EH (cell line): Measurements from ENCODE around the gene ATP6V0A4.
"Not testable (repeated sequence)": the region's sequence is repeated elsewhere in the genome, so short reads cannot be mapped to it uniquely, and the experiment has no call there.

ENCODE experiments used
- DNase-seq: peaks from one replicate; pipeline ENCODE4 v3.0.0-alpha.2; 2015; ENCODE audit warnings: low read depth

Gene ATP6V0A4

DNA sequence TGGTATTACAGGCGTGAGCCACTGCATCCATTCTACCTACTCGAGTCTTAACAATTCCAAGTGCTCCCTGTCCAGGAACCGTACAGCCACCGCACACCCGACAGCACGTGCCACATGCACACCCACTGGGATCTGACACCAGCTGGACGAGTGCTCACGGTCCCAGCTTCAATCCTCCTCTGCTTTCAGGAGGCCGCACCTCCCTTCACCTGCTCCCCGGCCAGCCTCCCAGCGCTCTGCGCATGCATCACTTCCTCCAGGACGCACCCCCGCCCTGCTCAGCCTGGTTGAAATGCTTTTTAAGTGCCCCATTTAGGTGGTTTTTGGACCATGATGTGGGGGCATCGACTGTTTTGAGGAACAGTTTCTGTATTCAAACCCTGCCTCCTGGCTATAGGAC, 47.5 kb downstream of the ATP6V0A4 start:
- no peak for DNase-seq

- no peak for DNase-seq
Observed at GRCh38 chr7:138749960-138750359, 48.0 kb downstream of the ATP6V0A4 start.

DNA sequence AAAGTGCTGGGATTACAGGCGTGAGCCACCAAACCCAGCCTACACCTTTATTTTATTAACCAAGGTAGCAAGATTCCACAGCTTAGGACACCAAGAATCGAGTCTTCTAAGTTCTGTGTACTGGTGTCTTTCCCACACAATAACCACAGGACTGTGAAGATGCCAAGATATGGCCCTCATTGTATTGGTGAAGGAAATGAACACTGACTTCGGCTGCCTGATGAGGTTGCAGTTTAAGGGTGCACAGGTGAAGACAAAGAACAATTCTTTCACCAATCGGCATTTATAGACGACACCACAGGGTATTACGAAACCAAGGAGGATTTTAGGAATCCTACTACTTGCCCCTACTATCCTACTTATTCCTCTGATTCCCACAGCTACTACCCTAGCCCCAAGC, 49.3 kb downstream of the ATP6V0A4 start:
- DNase-seq: no peak

- no peak for DNase-seq
Observed at GRCh38 chr7:138746073-138746472, 51.9 kb downstream of the ATP6V0A4 start.

DNA sequence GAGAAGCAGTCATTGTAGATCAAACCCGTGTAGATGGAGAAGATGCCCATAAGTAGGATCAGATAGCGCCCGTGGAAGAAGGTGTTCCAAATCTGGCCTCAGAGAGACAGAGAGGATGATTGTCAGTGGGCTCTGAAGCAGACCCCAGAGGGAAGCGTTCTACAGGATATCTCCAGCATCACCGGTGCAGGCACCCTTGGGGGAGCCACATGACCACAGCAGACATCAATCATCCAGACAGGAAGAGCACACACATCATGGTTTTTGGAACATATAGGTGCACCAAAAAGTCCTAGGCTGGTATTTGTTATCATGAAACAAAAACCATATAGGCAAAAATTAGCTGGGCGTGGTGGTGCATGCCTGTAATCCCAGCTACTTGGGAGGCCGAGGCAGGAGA, 52.8 kb downstream of the ATP6V0A4 start:
- no peak for DNase-seq

GRCh38 chr7:138741453-138741735, 56.6 kb downstream of the ATP6V0A4 start:
- no peak for DNase-seq

DNA sequence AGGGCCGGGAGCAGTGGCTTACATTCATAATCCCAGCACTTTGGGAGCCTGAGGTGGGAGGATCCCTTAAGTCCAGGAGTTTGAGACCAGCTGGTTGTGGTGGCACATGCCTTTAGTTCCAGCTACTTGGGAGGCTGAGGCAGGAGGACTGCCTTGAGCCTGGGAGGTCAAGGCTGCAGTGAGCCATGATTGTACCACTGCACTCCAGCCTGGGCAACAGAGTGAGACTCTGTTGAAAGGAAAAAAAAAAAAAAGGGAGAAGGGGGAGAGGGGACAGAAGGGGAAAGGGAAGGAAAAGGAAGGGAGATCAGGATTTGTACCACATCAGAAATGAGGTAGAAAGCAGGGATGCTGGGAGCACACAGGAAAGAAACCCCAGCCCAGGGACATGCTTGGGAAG, 58.1 kb downstream of the ATP6V0A4 start:
- DNase-seq: no peak

DNA sequence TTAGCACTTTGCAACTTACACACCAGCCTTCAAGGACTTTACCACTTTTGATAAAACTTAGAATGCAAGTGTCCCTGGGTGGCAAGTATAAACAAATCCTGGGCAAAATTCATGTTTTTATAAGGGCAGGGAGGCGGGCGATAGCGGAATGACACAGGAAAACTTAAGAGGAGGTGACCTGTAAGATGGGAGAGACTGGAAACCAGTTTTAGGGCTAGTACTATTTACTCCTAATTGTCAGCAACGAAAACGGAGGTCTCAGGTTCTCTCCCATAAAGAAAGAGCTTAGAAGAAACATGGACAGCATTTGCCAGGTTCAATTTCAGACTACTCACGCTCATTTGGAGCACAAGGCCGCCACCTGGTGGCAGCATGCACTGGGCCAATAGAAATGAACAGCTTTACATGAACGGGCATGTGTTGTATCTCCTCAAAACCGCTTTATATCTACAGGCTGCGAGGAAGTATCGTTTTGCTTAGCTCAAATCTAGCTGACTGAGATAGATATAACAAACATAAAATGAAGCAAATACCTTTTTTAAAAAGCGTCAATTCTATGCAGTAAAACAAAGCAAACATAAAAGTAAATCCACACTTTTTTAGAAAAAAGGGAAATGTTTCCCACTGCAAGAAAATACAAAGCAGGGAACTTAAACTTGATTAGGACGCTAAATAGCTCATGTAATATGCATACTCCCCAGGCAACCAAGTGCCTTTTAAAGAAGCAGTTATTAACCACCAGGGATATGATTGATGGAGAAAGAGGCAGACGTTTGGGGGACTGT, 59.3 kb downstream of the ATP6V0A4 start:
- peak; percentile 78 for DNase-seq

GRCh38 chr7:138738114-138738513, 59.9 kb downstream of the ATP6V0A4 start:
- no peak for DNase-seq

GRCh38 chr7:138735399-138735798, 62.6 kb downstream of the ATP6V0A4 start:
- DNase-seq: no peak

- not testable (repeated sequence) for DNase-seq
Observed at GRCh38 chr7:138731733-138732132, 66.3 kb downstream of the ATP6V0A4 start.

GRCh38 chr7:138729444-138729843, 68.6 kb downstream of the ATP6V0A4 start:
- no peak for DNase-seq

GRCh38 chr7:138727336-138728099, 70.5 kb downstream of the ATP6V0A4 start:
- DNase-seq: no peak

GRCh38 chr7:138726288-138726687, 71.7 kb downstream of the ATP6V0A4 start:
- no peak for DNase-seq

DNA sequence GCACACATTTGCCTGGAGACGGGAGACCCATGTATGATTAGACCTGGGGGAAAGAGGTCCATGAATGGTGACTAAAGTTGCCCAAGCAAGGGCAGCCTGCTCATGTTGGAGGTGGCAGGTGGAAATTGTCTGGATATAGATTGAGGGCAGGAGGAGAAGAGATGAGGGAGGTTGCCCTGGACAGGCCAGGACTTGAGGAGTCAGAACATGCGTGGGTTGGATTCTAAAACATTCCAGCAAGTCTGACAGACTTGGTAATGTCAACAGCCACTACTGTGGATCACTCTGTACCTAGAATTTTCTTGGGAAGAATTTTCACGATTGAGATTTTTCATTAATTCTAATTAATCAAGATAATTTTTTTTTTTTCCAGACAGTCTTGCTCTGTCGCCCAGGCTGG, 77.7 kb downstream of the ATP6V0A4 start:
- DNase-seq: no peak

DNA sequence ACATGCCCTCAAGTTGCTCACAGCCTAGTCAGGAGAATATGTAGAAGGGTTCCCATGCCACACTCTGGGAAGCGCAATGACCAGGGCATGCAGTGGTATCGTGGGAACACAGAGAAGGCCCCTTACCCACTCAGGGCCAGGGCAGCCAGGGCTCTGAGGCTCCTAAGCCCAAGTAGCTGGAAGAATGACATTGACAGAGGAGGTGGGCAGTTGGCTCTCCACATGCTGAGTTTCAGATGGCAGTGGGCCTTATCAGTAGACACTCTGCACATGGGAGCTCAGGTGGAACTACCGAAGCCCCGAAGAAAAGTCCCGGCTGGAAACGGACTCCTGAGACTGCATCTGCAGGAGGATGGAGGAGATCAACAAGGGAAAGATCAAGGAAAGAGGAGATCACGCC, 81.1 kb downstream of the ATP6V0A4 start:
- DNase-seq: no peak

GRCh38 chr7:138713191-138713590, 84.8 kb downstream of the ATP6V0A4 start:
- no peak for DNase-seq

- no peak for DNase-seq
Observed at GRCh38 chr7:138712652-138713051, 85.3 kb downstream of the ATP6V0A4 start.

DNA sequence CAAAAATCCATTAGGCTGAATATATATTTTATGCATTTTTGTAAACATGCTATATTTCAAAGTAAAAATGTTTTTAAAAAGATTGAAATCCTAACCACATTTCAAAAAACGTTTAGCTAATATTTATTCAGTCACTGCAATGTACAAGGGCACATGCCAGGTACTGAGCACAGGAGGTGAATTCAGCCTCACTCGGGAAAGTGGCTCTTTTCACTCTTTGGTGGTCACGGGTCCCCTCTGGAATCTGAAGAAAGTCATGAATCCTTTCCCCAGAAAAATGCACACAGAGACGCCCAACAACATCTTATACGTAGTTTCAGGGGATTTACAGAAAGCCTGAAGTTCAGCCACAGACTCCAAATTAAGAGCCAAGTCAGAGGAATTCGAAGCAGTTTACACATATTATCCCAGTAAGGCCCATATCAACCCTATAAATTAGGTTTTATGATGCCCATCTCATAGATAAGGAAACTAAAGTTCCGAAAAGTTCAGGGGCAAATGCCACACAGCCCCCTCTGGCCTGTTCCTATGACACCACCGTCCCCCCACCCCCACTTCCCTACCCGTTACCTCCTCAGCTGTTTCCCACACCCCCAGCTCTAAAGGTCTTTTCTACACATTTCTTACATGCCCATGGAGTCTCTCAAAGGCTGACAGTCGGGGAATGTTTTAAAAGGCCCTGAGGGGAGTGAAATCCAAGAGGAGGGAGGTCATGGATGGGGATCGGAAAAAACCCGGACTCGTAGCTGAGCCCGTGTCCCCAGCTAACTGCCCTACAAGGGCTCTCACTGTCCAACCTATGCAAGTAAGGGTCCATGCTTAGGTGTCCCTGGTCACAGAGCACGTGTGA, 87.2 kb downstream of the ATP6V0A4 start:
- no peak for DNase-seq

DNA sequence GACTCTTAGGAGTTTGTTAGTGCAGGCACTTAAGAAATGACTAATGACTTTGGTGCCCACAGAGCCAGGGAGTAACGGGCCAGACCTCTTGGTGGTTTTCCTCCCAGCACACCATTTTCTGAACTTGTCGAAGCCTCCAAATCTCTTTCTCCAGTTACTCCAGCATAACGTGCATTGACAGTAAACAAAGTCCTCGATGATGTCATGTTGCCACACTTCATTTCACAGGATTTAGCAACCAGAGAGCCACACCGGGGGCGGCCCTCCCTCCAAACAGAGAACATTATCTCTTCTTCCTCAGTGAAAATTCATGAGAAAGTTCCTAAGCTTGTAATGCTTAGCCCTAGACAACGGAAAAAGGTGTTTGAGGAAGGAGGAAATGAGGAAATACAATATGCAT, 92.8 kb downstream of the ATP6V0A4 start:
- no peak for DNase-seq

GRCh38 chr7:138701537-138701923, 96.5 kb downstream of the ATP6V0A4 start:
- no peak for DNase-seq

GRCh38 chr7:138700857-138701536, 97.0 kb downstream of the ATP6V0A4 start, which contains the start of gene SVOPL:
Gene SVOPL (minus strand): TSS chr7:138701362. CDS start chr7:138679045, 22,317 bp downstream.
- no peak for DNase-seq
